ENCODE data around the gene RAVER1.

Gene RAVER1

DNA sequence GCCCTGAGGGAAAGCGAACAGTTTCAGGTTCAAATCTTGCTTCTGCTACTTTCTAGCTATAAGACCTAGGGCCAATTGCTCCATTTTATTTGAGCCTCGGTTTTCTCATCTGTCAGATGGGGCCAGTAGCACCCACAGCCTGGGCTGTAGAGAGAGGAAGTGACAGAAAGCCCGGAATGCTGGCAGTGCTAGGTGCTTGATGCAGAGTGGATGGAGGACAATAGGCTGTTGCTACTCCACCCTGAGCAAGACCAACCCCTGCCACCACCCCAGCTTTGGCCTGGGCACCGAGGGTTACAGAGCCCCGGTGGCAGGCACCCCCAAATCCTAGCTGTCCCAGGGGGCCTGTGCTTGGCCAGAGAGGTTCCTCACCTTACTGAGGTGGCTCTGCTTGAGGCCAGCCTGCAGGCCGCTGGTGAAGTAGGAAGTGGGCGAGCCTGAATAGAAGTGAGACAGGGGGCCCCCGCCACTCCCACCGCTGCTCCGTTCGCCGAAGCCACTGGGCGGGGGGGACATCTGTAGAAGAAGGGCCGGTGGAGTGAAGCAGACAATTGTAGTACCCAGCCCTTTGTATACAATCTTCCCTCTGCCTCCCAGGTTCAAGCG lies 15.4 kb downstream of the RAVER1 start:
- no peak for DNase-seq

DNA sequence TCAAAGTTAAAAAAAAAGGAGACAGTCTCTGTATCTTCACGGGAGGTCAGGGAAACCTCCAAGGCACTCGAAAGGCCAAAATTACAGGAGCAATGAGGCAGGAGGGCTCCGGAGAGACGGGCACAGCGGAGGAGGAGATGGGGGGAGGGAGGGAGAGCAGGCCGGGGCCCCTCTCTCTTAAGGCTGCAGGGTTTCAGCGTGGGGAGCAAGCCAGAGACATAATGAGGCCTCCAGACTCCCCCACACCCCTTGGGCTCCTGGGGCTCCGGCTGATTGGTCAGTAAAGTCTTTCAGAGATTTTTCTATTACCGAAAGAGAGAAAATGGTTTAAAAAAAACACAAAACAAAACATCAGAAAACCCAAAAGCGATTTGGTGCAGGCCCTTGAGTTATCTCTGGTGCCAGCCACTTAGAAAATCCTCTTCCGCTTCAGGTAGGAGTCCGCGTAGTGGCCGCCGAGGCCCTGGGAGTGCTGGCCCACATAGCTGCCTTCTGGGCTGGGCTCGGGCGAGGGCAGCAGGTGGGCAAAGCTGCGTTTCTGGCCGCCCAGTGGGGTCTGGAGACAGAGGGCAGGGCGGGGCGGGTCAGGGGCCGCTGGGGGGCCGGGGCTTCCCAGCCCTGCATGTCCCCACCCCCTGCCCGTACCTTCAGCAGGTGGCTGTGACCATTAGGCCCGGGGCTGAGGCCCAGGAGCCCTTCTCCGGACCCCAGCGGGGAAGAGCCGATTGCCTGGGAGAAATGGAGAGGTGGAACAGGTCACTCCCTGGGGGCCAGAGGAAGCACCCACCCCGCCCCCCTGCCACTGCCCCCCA lies 16.1 kb downstream of the RAVER1 start:
- no peak for DNase-seq

GRCh38 chr19:10316229-10317044 lies 16.9 kb downstream of the RAVER1 start:
- no peak for DNase-seq

- peak; percentile 87 for DNase-seq
Measured at GRCh38 chr19:10315335-10316214, 17.8 kb downstream of the RAVER1 start, which contains the start of gene FDX2. Gene FDX2, minus strand, starts transcription at chr19:10316015. Its CDS starts 19 bp downstream, at chr19:10315996.

GRCh38 chr19:10309423-10309822 lies 23.9 kb downstream of the RAVER1 start, which contains the start of gene ZGLP1:
Gene ZGLP1, minus strand, starts transcription at chr19:10309815.
- DNase-seq = no peak

DNA sequence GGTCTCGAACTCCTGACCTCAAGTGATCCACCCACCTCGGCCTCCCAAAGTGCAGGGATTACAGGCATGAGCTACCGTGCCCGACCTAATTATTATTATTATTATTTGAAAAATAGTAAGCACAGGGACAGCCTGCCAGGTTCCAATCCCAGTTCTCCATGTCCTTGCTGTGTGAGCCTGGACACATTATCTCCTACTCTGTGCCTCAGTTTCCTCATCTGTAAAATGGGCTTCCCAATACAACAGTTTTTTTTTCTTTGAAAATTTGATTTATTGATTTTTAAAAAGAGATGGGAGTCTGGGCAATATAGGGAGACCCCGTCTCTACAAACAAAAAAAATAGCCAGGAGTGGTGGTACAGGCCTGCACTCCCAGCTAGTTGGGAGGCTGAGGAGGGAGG lies 27.0 kb downstream of the RAVER1 start:
- DNase-seq = no peak

GRCh38 chr19:10305139-10305806 lies 28.1 kb downstream of the RAVER1 start:
- no peak for DNase-seq

GRCh38 chr19:10299545-10300458 lies 33.5 kb downstream of the RAVER1 start:
- DNase-seq = no peak

DNA sequence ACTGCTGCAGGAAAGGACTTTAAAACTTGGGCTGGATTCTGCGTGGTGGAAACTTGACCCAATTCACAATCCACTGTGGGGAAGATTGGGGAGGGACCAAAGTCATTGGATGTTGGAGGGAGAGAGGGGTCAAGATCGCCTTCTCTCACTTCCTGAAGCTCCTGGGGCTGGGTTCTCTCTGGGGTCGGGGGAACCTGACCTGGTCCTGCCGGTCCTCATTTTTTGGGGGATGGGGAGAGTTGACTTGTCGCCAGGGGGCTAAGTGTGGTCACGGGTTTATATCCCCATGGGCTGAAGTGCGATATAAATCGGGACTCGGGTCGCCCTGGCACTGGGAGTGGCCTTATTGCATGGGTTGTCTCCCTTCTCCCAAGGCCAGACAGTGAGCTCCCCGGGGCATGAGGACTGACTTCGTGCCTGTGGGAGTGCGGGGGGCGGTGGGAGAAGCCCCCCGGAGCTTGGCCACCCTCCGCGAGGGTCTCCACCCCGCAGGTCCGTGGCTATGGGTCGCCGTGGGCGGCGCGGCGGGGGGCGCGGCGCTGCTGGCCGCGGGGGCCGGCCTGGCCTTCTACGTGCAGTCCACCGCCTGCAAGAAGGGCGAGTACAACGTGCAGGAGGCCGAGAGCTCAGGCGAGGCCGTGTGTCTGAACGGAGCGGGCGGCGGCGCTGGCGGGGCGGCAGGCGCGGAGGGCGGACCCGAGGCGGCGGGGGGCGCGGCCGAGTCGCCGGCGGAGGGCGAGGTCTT lies 37.3 kb downstream of the RAVER1 start:
- no peak for DNase-seq

- no peak for DNase-seq
Measured at GRCh38 chr19:10295305-10295846, 38.0 kb downstream of the RAVER1 start.

DNA sequence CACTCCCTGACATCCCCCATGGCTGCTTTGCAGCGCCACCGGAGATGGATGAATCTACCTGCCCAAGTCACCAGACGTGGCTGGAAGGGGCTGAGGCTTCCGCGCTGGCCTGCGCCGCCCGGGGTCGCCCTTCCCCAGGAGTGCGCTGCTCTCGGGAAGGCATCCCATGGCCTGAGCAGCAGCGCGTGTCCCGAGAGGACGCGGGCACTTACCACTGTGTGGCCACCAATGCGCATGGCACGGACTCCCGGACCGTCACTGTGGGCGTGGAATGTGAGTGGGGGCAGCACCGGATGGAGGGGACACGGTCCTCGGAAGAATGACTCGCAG lies 39.0 kb downstream of the RAVER1 start:
- no peak for DNase-seq

DNA sequence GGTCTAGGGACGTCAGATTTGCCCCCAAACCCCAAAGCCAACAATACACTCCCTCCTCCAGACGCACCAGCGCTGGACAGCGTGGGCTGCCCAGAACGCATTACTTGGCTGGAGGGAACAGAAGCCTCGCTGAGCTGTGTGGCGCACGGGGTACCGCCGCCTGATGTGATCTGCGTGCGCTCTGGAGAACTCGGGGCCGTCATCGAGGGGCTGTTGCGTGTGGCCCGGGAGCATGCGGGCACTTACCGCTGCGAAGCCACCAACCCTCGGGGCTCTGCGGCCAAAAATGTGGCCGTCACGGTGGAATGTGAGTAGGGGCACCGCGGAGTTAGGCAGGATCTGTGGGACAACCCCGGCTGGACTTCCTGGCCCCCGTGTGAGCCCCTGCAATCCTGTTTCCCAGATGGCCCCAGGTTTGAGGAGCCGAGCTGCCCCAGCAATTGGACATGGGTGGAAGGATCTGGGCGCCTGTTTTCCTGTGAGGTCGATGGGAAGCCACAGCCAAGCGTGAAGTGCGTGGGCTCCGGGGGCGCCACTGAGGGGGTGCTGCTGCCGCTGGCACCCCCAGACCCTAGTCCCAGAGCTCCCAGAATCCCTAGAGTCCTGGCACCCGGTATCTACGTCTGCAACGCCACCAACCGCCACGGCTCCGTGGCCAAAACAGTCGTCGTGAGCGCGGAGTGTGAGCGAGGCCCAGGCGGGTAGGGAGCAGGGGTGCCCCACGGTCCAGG lies 39.5 kb downstream of the RAVER1 start:
- DNase-seq = no peak

- no peak for DNase-seq
Measured at GRCh38 chr19:10292789-10293636, 40.3 kb downstream of the RAVER1 start.

- no peak for DNase-seq
Measured at GRCh38 chr19:10292206-10292788, 41.0 kb downstream of the RAVER1 start.

GRCh38 chr19:10291554-10292205 lies 41.6 kb downstream of the RAVER1 start:
- no peak for DNase-seq

GRCh38 chr19:10290876-10291553 lies 42.3 kb downstream of the RAVER1 start:
- DNase-seq = no peak

Measured in left hindlimb (tissue), 1 donor.